Activated T-helper 1 cell treated with anti-CD3 and anti-CD28 coated beads, Interleukin-2, amount 50 U/mL, for 16 hours (primary cell): ENCODE data around the gene ST7L.

Source experiments
- DNase-seq, 2 donors: peaks; one replicate each; pipeline ENCODE4 v3.0.0-alpha.2; 2020; ENCODE audit warnings: low read depth in 1 of 2, low spot score in 1 of 2

ST7L gene

GRCh38 chr1:112619518-112620376, 806 bp upstream of the ST7L start, which contains the start of gene CAPZA1:
Gene CAPZA1 (plus strand): TSS chr1:112619832. CDS start chr1:112619845, 13 bp downstream.
- DNase-seq: peak; percentile 82 to 84

- DNase-seq: no peak
These were observed 724 bp downstream of the ST7L start for GRCh38 chr1:112618114-112618720.

- no peak for DNase-seq
These were observed 4.4 kb downstream of the ST7L start for GRCh38 chr1:112614460-112615065.

- no peak for DNase-seq
These were observed 13.2 kb downstream of the ST7L start for GRCh38 chr1:112605633-112606327.

GRCh38 chr1:112603541-112603940, 15.4 kb downstream of the ST7L start:
- DNase-seq: no peak

- no peak for DNase-seq
These were observed 15.9 kb downstream of the ST7L start for GRCh38 chr1:112603012-112603411.

GRCh38 chr1:112599477-112599876, 19.5 kb downstream of the ST7L start:
- no peak for DNase-seq

GRCh38 chr1:112594208-112594876, 24.6 kb downstream of the ST7L start:
- no peak for DNase-seq

GRCh38 chr1:112589766-112590165, 29.2 kb downstream of the ST7L start:
- DNase-seq: no peak

GRCh38 chr1:112583366-112583765, 35.6 kb downstream of the ST7L start:
- no peak for DNase-seq

GRCh38 chr1:112581586-112582192, 37.3 kb downstream of the ST7L start:
- no peak for DNase-seq

GRCh38 chr1:112579801-112580510, 39.0 kb downstream of the ST7L start:
- no peak for DNase-seq

- DNase-seq: no peak
These were observed 42.7 kb downstream of the ST7L start for GRCh38 chr1:112576240-112576639.

GRCh38 chr1:112575154-112575804, 43.7 kb downstream of the ST7L start:
- DNase-seq: no peak

- DNase-seq: no peak
These were observed 53.1 kb downstream of the ST7L start for GRCh38 chr1:112565800-112566199.

- DNase-seq: no peak
These were observed 54.9 kb downstream of the ST7L start for GRCh38 chr1:112564081-112564480.

- DNase-seq: no peak
These were observed 55.6 kb downstream of the ST7L start for GRCh38 chr1:112563341-112563740.

GRCh38 chr1:112558634-112559033, 60.3 kb downstream of the ST7L start:
- no peak for DNase-seq

GRCh38 chr1:112557385-112557784, 61.6 kb downstream of the ST7L start:
- no peak for DNase-seq
